Measurements from ENCODE around the gene MTHFD2L.

GRCh38 chr4:74324262-74324661 lies 166.3 kb downstream of the MTHFD2L start:
- TF ChIP-seq CTCF (IDR thresholded peaks at IDR 0.05) (no peak), POLR2A (IDR thresholded peaks at IDR 0.05) (no peak)
